H1 (cell line): Measurements from ENCODE around the gene BAK1. TPM values are rescaled to one million over a fixed set of nuclear protein-coding genes. Genes with fewer than 3 reads are reported as not detected.

Source experiments
- SRF ChIP-seq: IDR thresholded peaks from 2 replicates; pipeline ENCODE4 v1.6.1; 2011; ENCODE audit warnings: mild to moderate bottlenecking, low read depth, low read length, moderate library complexity
- polyA plus RNA-seq, 7 experiments: library from polyadenylated mRNA; depleted of rRNA in 3 of 7; stranded (reverse) in 5 of 7; unstranded in 2 of 7; fragments of >200 nt in 5 of 7; fragments of 200-250 nt in 2 of 7; gene quantifications; 1 replicate in 5 of 7; 2 replicates in 1 of 7; 4 replicates in 1 of 7; pipeline versions ENCODE4 v1.2.1 to v1.2.3, GENCODE V29; 2011 to 2013; ENCODE audit warnings: missing spikeins in 2 of 7, mixed read lengths in 2 of 7
- total RNA-seq: library from RNA; stranded (reverse); fragmentation: NEBNext Ultra II Directional; extraction: Animal tissue kit (Norgen Biotek cat#: 25700); gene quantifications from 2 replicates; pipeline ENCODE4 v1.2.1, GENCODE V29; 2021
- TF ChIP-seq, protein P1 (sequence below): IDR thresholded peaks from 2 replicates; pipeline ENCODE4 v1.6.1; 2011; ENCODE audit warnings: low read length, improper control_type of control experiment

BAK1 gene
- total and polyA plus RNA-seq, 2 of the 8 experiments (the other 6 are each of a cell fraction or from before 2014, with no cell fraction given): 43.3 to 43.4 TPM

DNA sequence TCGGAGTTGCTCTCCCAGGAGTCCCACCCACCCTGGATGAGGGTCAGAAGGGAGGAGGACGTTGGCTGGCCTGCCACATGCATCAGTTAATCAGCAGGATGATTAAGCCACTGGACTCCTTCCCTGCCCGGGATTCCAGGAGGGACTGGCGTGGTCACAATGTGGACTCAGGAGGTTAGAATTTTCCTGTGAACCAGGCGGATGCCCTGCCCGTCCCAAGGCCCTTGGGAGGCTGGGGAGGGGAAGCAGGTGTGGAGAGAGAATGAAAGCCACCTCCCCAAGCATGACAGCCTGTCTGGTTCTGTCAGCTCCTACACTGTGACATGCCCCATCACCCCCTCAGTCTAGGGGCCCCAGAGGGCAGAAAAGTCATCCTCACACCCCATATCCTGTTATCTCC is 29.5 kb upstream of the BAK1 start (continued):
- TF ChIP-seq, protein P1, sequence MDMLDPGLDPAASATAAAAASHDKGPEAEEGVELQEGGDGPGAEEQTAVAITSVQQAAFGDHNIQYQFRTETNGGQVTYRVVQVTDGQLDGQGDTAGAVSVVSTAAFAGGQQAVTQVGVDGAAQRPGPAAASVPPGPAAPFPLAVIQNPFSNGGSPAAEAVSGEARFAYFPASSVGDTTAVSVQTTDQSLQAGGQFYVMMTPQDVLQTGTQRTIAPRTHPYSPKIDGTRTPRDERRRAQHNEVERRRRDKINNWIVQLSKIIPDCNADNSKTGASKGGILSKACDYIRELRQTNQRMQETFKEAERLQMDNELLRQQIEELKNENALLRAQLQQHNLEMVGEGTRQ: no peak
- no peak for TF ChIP-seq SRF
